Fibroblast of the aortic adventitia (primary cell): ENCODE results near the gene EIF1AD. TPM values are rescaled to one million over a fixed set of nuclear protein-coding genes. Genes with fewer than 3 reads are reported as not detected.
A peak's percentile ranks its signal among the peaks of the same experiment; 100 is the strongest.

Experiments
- DNase-seq: peaks from one replicate; pipeline ENCODE4 v3.0.0-alpha.2; 2010; ENCODE audit warnings: low read depth
- H3K4me3 ChIP-seq: 2 replicates; pipeline ENCODE4 v1.5.1; 2011; ENCODE audit warnings: low read depth, mild to moderate bottlenecking, control low read depth, low read length, moderate library complexity
- CTCF ChIP-seq: IDR thresholded peaks from 2 replicates; pipeline ENCODE4 v1.5.1; 2011; ENCODE audit warnings: mild to moderate bottlenecking, low read length, control low read depth, inconsistent platforms; ENCODE audit not compliant: insufficient read depth
- total RNA-seq: library from RNA; depleted of rRNA; stranded (reverse); fragments of >200 nt; gene quantifications from 2 replicates; pipeline ENCODE4 v1.2.3, GENCODE V29; 2012; ENCODE audit warnings: low replicate concordance

EIF1AD gene
- total RNA-seq, 1 donor = 26.4 TPM

GRCh38 chr11:66020618-66021357 lies 18.8 kb upstream of the EIF1AD start:
- H3K4me3 ChIP-seq = no peak overlapping the region
- no peak for TF ChIP-seq CTCF
- peak; percentile 51 for DNase-seq

GRCh38 chr11:66020212-66020611 lies 18.3 kb upstream of the EIF1AD start:
- TF ChIP-seq CTCF = no peak
- H3K4me3 ChIP-seq = no peak overlapping the region
- no peak for DNase-seq

GRCh38 chr11:66017321-66017720 lies 15.4 kb upstream of the EIF1AD start:
- no peak for TF ChIP-seq CTCF
- DNase-seq = no peak
- no peak overlapping the region for H3K4me3 ChIP-seq

GRCh38 chr11:66016793-66017177 lies 14.8 kb upstream of the EIF1AD start:
- no peak for TF ChIP-seq CTCF
- DNase-seq = no peak
- no peak overlapping the region for H3K4me3 ChIP-seq

- TF ChIP-seq CTCF = no peak
- no peak overlapping the region for H3K4me3 ChIP-seq
- no peak for DNase-seq
Observed at GRCh38 chr11:66015936-66016792, 14.2 kb upstream of the EIF1AD start.

- no peak overlapping the region for H3K4me3 ChIP-seq
- no peak for TF ChIP-seq CTCF
- peak; percentile 43 for DNase-seq
Observed at GRCh38 chr11:66015454-66015881, 13.5 kb upstream of the EIF1AD start.
